ENCODE results near the gene BEND5.

DNA sequence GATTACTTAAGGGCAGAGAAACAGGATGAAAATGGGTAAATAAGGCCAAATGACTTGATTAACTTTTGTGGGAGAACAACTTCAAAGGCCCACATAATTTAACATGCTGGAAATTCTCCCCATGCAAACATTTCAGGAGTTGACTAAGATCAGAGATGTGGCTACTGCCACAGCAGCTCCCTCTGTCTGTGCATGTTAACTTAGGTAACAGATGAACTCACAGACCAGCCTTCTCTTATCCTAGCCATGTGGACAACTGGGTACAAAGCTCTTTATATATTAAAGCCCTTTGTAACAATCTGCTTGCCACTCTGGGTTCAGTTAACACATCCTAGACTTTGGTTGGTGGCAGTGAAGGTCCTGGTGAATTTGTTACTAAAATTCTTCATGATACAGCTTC is 33.2 kb downstream of the BEND5 start:
- TF ChIP-seq GATA2 (IDR thresholded peaks at IDR 0.05; ENCODE audit: low read depth, low read length) (no peak), GATA3 (IDR thresholded peaks at IDR 0.05; ENCODE audit: low read depth, low read length) (no peak)
